ENCODE data around the gene ACAD11. TPM values are rescaled to one million over a fixed set of nuclear protein-coding genes. Genes with fewer than 3 reads are reported as not detected.

ACAD11 gene
- total and polyA plus RNA-seq, 2 experiments from 2014 or later, result 15.6 to 17.3 TPM

GRCh38 chr3:132655471-132655870 lies 4.1 kb downstream of the ACAD11 start:
- 67 to 73% methylated on average over 2 of the region's 2 CpGs for WGBS, 2 experiments (ENCODE audit: low coverage in 1 of 2, low lambda C conversion rate in 2 of 2, missing lambda C conversion rate in 2 of 2)
- TF ChIP-seq EZH2phosphoT487 (IDR thresholded peaks at IDR 0.05; ENCODE audit: insufficient read depth, low read depth) (no peak), EZH2 (IDR thresholded peaks at IDR 0.05; ENCODE audit: insufficient read depth, poor library complexity, severe bottlenecking) (no peak)

GRCh38 chr3:132654721-132655120 lies 4.9 kb downstream of the ACAD11 start:
- TF ChIP-seq EZH2 (IDR thresholded peaks at IDR 0.05; ENCODE audit: insufficient read depth, poor library complexity, severe bottlenecking), result no peak
- no peak for TF ChIP-seq EZH2phosphoT487 (IDR thresholded peaks at IDR 0.05; ENCODE audit: insufficient read depth, low read depth)
- Histone ChIP-seq H2AFZ (no peak overlapping the region), H3K4me2 (ENCODE audit: unreplicated experiment) (no peak overlapping the region), H3K9me2 (ENCODE audit: insufficient read depth) (no peaks in the 10 kb centered on the region), H3K36me3 (ENCODE audit: low read depth) (no peaks in the 10 kb centered on the region), H3K4me3 (no peak overlapping the region), H3F3A (ENCODE audit: insufficient read depth) (peaks cover 27% of the 10 kb centered on the region), H4K20me1 (ENCODE audit: insufficient read depth) (peaks cover 4% of the 10 kb centered on the region; the same call in 1 of the 2 replicates), H3K79me2 (ENCODE audit: insufficient read depth) (peaks cover 68% of the 10 kb centered on the region), H3K4me1 (ENCODE audit: insufficient read depth) (peaks cover 32% of the 10 kb centered on the region), H3K27ac (no peak overlapping the region), H3K9ac (no peak overlapping the region), H3K27me3 (replicated peaks; ENCODE audit: insufficient read depth) (no peaks in the 10 kb centered on the region), H3K9me3 (ENCODE audit: low read depth) (no peaks in the 10 kb centered on the region)
- DNase-seq, result no peak
- 63% methylated on average over 5 of the region's 5 CpGs for WGBS, 2 experiments (ENCODE audit: low coverage in 1 of 2, low lambda C conversion rate in 2 of 2, missing lambda C conversion rate in 2 of 2)
- in situ Hi-C loops (cut with MboI), result no loop called here

More at GRCh38 chr3:132655471-132655870, 4.1 kb downstream of the ACAD11 start:
- Histone ChIP-seq H3K27ac (no peak overlapping the region), H3K4me1 (ENCODE audit: insufficient read depth) (peaks cover 32% of the 10 kb centered on the region), H3K4me2 (ENCODE audit: unreplicated experiment) (no peak overlapping the region), H4K20me1 (ENCODE audit: insufficient read depth) (0 out of 2 replicates have a peak, but pooled peaks cover 4% of the 10 kb centered on the region), H3K9me3 (ENCODE audit: low read depth) (no peaks in the 10 kb centered on the region), H3K4me3 (no peak overlapping the region), H3K9me2 (ENCODE audit: insufficient read depth) (no peaks in the 10 kb centered on the region), H3K36me3 (ENCODE audit: low read depth) (no peaks in the 10 kb centered on the region), H3K79me2 (ENCODE audit: insufficient read depth) (peaks cover 63% of the 10 kb centered on the region), H3F3A (ENCODE audit: insufficient read depth) (peaks cover 29% of the 10 kb centered on the region), H3K9ac (no peak overlapping the region), H2AFZ (no peak overlapping the region), H3K27me3 (replicated peaks; ENCODE audit: insufficient read depth) (no peaks in the 10 kb centered on the region)
- in situ Hi-C loops (cut with MboI), result no loop called here
- DNase-seq, result no peak

- no peak overlapping the region for H3K4me2 ChIP-seq (ENCODE audit: unreplicated experiment)
- WGBS, 2 experiments (ENCODE audit: low coverage in 1 of 2, low lambda C conversion rate in 2 of 2, missing lambda C conversion rate in 2 of 2), result 94 to 96% methylated on average over 2 of the region's 2 CpGs
Measured at GRCh38 chr3:132654190-132654589, 5.4 kb downstream of the ACAD11 start.

GRCh38 chr3:132652640-132653270 lies 6.9 kb downstream of the ACAD11 start:
- WGBS, 2 experiments (ENCODE audit: low coverage in 1 of 2, low lambda C conversion rate in 2 of 2, missing lambda C conversion rate in 2 of 2), result 95 to 100% methylated on average over 1 of the region's 1 CpG
- Histone ChIP-seq H3K9me2 (ENCODE audit: insufficient read depth) (no peaks in the 10 kb centered on the region), H3K27ac (no peak overlapping the region), H3K4me2 (ENCODE audit: unreplicated experiment) (no peak overlapping the region), H2AFZ (no peak overlapping the region), H3K4me3 (no peak overlapping the region), H3K27me3 (replicated peaks; ENCODE audit: insufficient read depth) (no peaks in the 10 kb centered on the region), H4K20me1 (ENCODE audit: insufficient read depth) (peaks cover 4% of the 10 kb centered on the region; the same call in 1 of the 2 replicates), H3K79me2 (ENCODE audit: insufficient read depth) (peaks cover 65% of the 10 kb centered on the region), H3K4me1 (ENCODE audit: insufficient read depth) (peaks cover 22% of the 10 kb centered on the region), H3K9ac (no peak overlapping the region), H3K36me3 (ENCODE audit: low read depth) (no peaks in the 10 kb centered on the region), H3F3A (ENCODE audit: insufficient read depth) (peaks cover 21% of the 10 kb centered on the region), H3K9me3 (ENCODE audit: low read depth) (no peaks in the 10 kb centered on the region)
- no peak for TF ChIP-seq EZH2phosphoT487 (IDR thresholded peaks at IDR 0.05; ENCODE audit: insufficient read depth, low read depth)
- TF ChIP-seq EZH2 (IDR thresholded peaks at IDR 0.05; ENCODE audit: insufficient read depth, poor library complexity, severe bottlenecking), result no peak
- DNase-seq, result peak; percentile 68
- in situ Hi-C loops (cut with MboI), result no loop called here

More at GRCh38 chr3:132654190-132654589, 5.4 kb downstream of the ACAD11 start:
- peaks cover 22% of the 10 kb centered on the region for H3F3A ChIP-seq (ENCODE audit: insufficient read depth)
- in situ Hi-C loops (cut with MboI), result no loop called here
- peaks cover 32% of the 10 kb centered on the region for H3K4me1 ChIP-seq (ENCODE audit: insufficient read depth)
- no peaks in the 10 kb centered on the region for H3K27me3 ChIP-seq (replicated peaks; ENCODE audit: insufficient read depth)
- no peak overlapping the region for H3K27ac ChIP-seq
- TF ChIP-seq EZH2 (IDR thresholded peaks at IDR 0.05; ENCODE audit: insufficient read depth, poor library complexity, severe bottlenecking) (no peak), EZH2phosphoT487 (IDR thresholded peaks at IDR 0.05; ENCODE audit: insufficient read depth, low read depth) (no peak)
- H2AFZ ChIP-seq, result no peak overlapping the region
- no peak for DNase-seq
- H4K20me1 ChIP-seq (ENCODE audit: insufficient read depth), result peaks cover 4% of the 10 kb centered on the region; the same call in 1 of the 2 replicates
- no peak overlapping the region for H3K4me3 ChIP-seq
- peaks cover 73% of the 10 kb centered on the region for H3K79me2 ChIP-seq (ENCODE audit: insufficient read depth)
- H3K9ac ChIP-seq, result no peak overlapping the region
- H3K9me3 ChIP-seq (ENCODE audit: low read depth), result no peaks in the 10 kb centered on the region
- H3K9me2 ChIP-seq (ENCODE audit: insufficient read depth), result no peaks in the 10 kb centered on the region
- no peaks in the 10 kb centered on the region for H3K36me3 ChIP-seq (ENCODE audit: low read depth)
